Left lobe of liver (tissue), 2 donors: ENCODE data around the gene ABCC4. TPM values are rescaled to one million over a fixed set of nuclear protein-coding genes. Genes with fewer than 3 reads are reported as not detected.

Experiments used
- ATAC-seq: fragments of 200-7000 bp; cut with Tn5 transposase; one replicate; pipeline ENCODE4 v1.9.1; 2020; ENCODE audit warnings: mild to moderate bottlenecking, moderate library complexity
- DNase-seq: peaks from one replicate; pipeline ENCODE4 v3.0.0-alpha.2; 2020; ENCODE audit warnings: low spot score
- total RNA-seq: library from RNA; stranded (reverse); gene quantifications from one replicate; pipeline ENCODE4 v1.2.1, GENCODE V29; 2021
- donor health status: DM: no; HTN: no; CAD: no; lungs with moderate emphysema.
- donor health status: DM: no; HTN: yes; CAD: no.

ABCC4 gene
- total RNA-seq, 1 donor from 2014 or later = 1.7 TPM

- ATAC-seq (no peak), DNase-seq (no peak)
Measured at GRCh38 chr13:95261956-95262355, 39.3 kb downstream of the ABCC4 start.

- ATAC-seq (no peak), DNase-seq (no peak)
Measured at GRCh38 chr13:95260031-95260525, 41.2 kb downstream of the ABCC4 start.

GRCh38 chr13:95258619-95259194, 42.5 kb downstream of the ABCC4 start:
- DNase-seq = no peak
- ATAC-seq = no peak

DNA sequence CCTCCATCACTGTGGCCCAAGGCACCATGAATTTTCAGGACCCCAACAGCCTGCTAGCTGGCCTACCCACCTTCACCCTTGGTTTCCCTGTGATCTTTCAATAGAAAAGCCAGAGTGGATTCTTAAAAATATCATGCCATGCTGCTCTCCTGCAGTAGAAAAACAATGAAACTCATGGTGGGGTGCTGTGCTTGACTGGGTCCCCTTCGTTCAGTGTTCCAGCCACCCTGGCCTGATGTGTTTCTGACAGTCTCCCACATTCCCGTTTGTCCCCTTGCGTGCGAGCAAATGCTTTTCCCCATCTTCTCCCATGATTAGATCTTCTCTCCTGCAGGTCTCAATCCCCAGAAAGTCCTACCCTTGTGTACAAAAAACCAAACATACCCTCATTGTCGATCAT, 43.2 kb downstream of the ABCC4 start:
- DNase-seq = no peak
- no peak for ATAC-seq

DNA sequence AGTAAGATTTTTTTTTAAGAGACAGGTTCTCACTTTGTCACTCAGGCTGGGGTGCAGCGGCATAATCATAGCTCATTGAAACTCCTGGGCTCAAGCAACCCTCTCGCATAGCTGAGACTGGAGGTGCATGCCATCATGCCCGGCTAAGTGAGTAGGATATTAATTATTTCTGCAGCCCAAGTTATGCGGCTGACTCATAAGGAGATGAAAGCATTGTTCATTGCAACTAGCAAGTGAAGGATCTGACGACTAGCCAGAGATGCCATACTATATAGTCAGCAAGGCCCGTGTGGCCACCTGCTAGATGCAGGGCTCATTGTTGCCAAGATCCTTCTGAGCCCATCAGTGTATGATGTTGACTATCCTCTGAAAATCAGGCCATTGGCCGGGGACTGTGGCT, 45.2 kb downstream of the ABCC4 start:
- ATAC-seq (no peak), DNase-seq (no peak)

DNA sequence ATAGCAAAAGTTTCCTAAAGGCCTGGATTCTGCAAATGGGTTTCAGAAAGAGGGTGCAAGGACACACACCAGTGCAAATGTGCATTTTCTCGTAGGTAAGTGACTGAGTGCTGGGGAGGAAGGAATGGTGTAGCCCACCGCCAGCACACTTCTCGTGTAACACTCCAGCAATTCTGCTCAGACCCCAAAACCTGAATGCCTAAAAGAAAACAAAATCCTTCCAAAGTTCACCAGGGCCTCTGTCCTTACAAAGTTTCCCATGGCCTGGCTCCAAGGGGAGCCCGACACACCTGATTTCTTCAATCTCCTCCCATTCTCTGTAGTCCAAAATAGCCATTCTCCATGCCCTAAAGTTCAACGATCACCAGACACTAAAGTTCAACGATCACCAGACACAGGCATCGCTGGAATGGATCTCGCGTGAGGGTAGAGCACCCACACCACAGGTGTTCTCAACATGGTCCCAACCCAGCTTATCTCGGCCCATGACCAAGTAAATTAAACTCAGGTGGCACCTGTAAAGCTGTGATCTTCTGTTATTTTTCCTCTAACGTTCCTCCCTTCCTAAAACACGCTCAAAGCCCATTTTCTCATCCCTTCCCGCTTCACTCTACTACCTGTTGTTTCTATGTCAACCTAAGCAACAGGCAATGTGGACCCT, 46.0 kb downstream of the ABCC4 start:
- DNase-seq (no peak), ATAC-seq (no peak)

DNA sequence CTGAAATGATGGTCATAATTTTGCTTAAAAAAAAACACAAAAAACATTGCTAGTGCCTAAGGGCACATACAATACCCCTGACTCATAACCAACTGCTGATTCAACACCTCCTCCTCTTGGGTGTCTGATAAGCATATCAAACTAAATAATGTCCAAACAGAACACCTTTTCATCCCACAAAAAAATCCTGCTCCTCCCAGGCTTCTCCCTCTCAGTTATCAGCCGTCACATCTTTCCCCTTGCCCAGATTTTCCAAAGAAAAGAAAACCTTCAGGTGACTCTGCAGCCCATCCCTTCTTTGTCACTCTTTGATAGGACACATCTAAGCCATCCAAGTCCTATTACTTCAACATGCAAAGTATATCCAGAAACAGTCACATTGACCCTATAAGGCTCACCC, 46.9 kb downstream of the ABCC4 start:
- ATAC-seq (no peak), DNase-seq (no peak)

DNA sequence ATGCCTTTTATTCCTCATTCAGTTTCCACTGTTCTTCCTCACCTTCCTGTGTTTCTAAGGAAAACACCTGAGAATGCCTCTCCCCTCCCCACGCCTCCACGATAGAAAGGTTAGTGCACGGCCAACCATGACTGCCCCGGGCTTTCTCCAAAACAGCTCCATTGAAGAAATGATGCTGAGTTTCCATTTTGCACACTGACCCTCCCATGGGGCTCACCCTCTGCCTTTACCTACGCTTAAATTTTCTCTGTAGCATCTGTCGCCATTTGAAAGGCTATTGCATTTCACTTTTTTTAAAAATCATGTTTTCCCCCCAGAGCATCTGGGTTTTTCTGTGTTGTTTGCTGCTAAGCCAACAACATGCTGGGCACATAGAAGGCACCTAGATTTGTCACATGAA, 48.2 kb downstream of the ABCC4 start:
- DNase-seq = no peak
- ATAC-seq = no peak

DNA sequence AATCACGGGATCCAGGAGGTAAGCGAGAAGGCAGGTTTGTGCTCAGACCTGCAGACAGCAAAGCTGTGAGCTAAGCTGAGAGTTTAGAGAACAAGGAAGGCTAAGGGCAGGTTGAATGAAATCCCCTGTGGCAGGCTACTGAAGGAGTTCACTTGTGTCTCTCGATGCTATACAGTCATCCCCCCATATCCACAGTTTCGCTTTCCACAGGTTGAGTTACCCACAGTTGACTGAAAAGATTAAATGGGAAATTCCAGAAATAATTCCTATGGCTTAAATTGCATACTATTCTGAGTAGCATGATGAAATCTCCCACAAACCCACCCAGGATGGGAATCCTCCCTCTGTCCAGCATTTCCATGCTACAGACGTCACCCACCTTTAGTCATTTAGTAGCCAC, 49.6 kb downstream of the ABCC4 start:
- ATAC-seq = no peak

GRCh38 chr13:95250961-95251360, 50.3 kb downstream of the ABCC4 start:
- no peak for ATAC-seq
- DNase-seq = no peak

More for the DNA sequence above, 49.6 kb downstream of the ABCC4 start:
- no peak for DNase-seq

- no peak for ATAC-seq
- DNase-seq = no peak
Measured at GRCh38 chr13:95248953-95249352, 52.3 kb downstream of the ABCC4 start.

DNA sequence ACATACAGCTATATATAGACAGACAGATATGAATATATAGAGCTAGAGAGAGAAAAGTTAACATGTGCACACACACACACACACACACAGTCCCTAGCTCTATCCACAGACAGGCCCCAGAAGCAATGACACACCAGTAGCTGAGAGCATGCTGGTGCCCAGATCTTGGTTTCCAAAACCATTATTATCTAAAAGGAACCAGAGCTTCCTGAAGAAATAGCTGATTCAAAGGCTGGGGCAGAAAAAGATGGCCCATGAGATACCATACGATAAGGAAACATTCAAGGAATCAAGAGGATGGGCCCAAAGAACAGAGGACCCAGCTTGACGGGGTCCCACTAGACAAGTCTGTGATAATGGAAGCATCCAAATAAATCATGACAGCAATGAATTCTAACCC, 53.4 kb downstream of the ABCC4 start:
- ATAC-seq = no peak

DNA sequence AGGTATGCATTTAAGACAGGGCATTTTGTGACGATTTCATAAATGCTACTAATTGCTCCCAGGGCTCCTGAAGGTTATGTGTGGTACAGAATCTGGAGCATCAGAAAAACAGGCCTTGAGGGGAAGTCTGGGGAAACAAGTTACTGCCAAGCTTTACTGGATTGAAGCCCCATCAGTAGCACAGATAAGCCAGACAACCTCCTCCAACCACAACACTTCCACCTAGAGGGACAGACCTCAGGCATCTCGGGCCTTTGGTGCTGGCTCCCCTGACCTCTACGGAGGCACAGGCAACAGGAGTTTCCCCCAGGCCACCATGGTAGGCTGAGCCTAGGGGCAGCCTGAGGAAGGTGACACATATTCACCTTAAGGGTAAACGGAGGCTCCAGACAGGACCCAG, 54.1 kb downstream of the ABCC4 start:
- ATAC-seq (no peak), DNase-seq (no peak)

More for the DNA sequence above, 53.4 kb downstream of the ABCC4 start:
- DNase-seq = no peak

DNA sequence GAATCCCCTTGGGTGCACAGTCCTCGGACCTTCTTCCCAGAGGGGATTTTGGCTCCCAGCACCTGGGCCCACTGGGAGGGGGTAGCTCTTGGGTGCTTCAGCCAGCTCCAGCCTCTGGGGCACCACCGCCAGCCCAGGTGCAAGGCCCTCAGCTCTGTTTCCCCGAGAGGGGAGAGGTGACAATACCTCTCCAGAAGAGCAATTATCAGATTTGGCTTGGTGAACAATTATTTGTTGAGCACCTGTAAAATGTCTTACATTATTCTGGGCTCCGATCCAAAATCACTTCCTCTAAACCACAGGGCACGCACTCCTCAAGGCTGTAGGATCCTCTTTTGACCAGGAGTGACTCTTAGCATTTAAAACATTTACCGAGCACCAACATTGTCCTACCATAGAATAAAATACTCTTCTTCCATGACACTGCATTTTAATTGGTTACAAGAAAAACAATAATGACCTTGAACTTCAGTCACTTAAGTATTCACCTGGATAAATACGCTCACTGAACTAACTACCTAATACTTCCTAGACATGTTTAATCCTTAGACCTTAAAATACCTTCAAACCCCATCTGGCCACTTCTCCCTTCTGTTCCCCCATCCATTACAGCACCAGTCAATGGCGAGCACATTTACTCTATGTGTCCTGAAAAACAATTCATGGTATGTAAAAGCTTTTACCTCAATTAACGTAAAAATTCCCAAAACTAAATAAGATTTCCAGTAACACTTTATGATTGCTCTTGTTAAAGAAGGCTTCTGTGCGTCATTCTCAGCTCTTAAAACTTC, 54.8 kb downstream of the ABCC4 start:
- DNase-seq (no peak), ATAC-seq (no peak)

- DNase-seq (no peak), ATAC-seq (no peak)
Measured at GRCh38 chr13:95245071-95245470, 56.2 kb downstream of the ABCC4 start.

DNA sequence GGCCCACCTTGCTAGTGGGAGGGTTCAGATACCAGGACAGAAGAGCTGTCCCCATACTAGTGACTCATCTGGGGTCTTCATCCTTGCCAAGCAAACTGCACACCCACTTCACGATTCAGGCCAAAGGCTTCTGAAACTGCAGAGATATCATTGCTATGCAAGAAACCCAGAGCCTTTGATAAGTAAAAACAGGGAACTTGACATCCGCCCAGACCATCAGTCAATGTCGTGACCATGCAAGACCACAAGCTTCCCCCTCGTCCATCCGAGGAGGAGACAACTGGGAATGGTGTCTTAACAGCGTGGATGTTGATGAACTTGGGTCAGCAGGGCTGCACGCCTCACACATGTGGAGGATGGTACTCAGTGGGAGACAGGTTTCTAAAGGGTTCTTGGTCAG, 58.0 kb downstream of the ABCC4 start:
- ATAC-seq = no peak
- DNase-seq = no peak

DNA sequence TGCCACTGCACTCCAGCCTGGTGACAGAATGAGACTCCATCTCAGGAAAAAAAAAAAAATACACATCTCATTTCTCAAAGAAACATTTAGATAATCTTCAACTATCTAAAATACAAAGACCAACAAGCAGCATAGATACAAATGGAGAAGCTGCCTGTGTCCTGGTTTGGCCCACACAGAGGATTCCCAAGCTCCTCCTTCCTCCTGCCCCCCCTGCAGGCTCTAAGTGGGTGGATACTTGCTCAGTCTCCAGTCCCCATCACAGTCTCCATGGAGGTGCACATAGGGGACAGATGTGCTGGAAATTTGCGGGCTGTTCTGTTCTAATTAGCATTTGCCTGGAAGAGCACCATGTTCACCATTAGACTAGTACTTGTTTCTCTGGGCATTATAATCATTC, 59.9 kb downstream of the ABCC4 start:
- ATAC-seq (no peak), DNase-seq (no peak)

- DNase-seq (no peak), ATAC-seq (no peak)
Measured at GRCh38 chr13:95239283-95239682, 62.0 kb downstream of the ABCC4 start.

- ATAC-seq (no peak), DNase-seq (no peak)
Measured at GRCh38 chr13:95237310-95237870, 63.9 kb downstream of the ABCC4 start.

GRCh38 chr13:95236774-95237173, 64.5 kb downstream of the ABCC4 start:
- DNase-seq = peak; percentile 52

DNA sequence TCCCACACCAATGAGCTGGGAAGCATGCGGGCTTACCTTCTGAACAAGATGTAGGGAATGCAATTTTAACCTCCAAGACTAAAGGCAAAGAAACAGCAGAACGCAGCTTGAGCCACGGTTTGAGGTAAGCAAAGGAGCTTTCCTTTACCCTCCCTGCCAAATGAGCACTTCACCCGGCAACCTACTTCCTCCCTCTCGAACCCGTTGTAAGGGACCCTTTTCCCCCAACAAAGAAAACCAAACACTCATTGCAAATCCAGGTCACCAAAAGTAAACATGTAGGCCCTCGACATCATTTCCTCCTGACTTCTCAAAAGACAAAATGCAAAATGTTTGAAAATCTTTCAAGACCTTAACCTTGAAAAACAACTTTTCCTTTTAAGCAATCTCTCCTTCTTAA, 65.3 kb downstream of the ABCC4 start:
- no peak for DNase-seq

More at GRCh38 chr13:95236774-95237173, 64.5 kb downstream of the ABCC4 start:
- ATAC-seq = peak; percentile 97

More for the DNA sequence above, 65.3 kb downstream of the ABCC4 start:
- ATAC-seq = no peak
